HEK293 (cell line): ENCODE results near the gene NOC4L.

Experiments used
- BCL11A ChIP-seq: fragments of 450-650 bp; formaldehyde crosslinking; IDR thresholded peaks from 2 replicates; pipeline ENCODE4 v1.5.1; 2016; ENCODE audit warnings: low read depth, missing biosample characterization, missing genetic modification characterization
- FEZF1 ChIP-seq: fragments of 450-650 bp; formaldehyde crosslinking; IDR thresholded peaks from 2 replicates; pipeline ENCODE4 v1.5.1; 2016; ENCODE audit warnings: missing biosample characterization, missing genetic modification characterization
- KLF1 ChIP-seq: fragments of 450-650 bp; formaldehyde crosslinking; IDR thresholded peaks from 2 replicates; pipeline ENCODE4 v1.5.1; 2016; ENCODE audit warnings: missing biosample characterization, missing genetic modification characterization
- KLF9 ChIP-seq: fragments of 450-650 bp; formaldehyde crosslinking; IDR thresholded peaks from 2 replicates; pipeline ENCODE4 v1.5.1; 2016; ENCODE audit warnings: missing biosample characterization, missing genetic modification characterization, low read depth
- MZF1 ChIP-seq: fragments of 450-650 bp; formaldehyde crosslinking; IDR thresholded peaks from 2 replicates; pipeline ENCODE4 v1.5.1; 2017; ENCODE audit warnings: missing biosample characterization, missing genetic modification characterization, borderline replicate concordance
- PRDM10 ChIP-seq: fragments of 450-650 bp; formaldehyde crosslinking; IDR thresholded peaks from 2 replicates; pipeline ENCODE4 v1.5.1; 2016; ENCODE audit warnings: missing biosample characterization, missing genetic modification characterization
- SCRT1 ChIP-seq: fragments of 450-650 bp; formaldehyde crosslinking; IDR thresholded peaks from 2 replicates; pipeline ENCODE4 v1.5.1; 2016; ENCODE audit warnings: missing biosample characterization, missing genetic modification characterization, borderline replicate concordance
- ZBTB20 ChIP-seq: fragments of 450-650 bp; formaldehyde crosslinking; IDR thresholded peaks from 2 replicates; pipeline ENCODE4 v1.5.1; 2016; ENCODE audit warnings: missing biosample characterization, missing genetic modification characterization
- ZBTB44 ChIP-seq: fragments of 450-650 bp; IDR thresholded peaks from 2 replicates; pipeline ENCODE4 v1.5.1; 2018; ENCODE audit warnings: missing biosample characterization, mild to moderate bottlenecking, missing genetic modification characterization
- ZBTB6 ChIP-seq: fragments of 450-650 bp; formaldehyde crosslinking; IDR thresholded peaks from 2 replicates; pipeline ENCODE4 v1.5.1; 2017; ENCODE audit warnings: missing biosample characterization, missing genetic modification characterization
- ZBTB7A ChIP-seq: fragments of 450-650 bp; formaldehyde crosslinking; IDR thresholded peaks from 2 replicates; pipeline ENCODE4 v1.5.1; 2016; ENCODE audit warnings: low read depth, missing biosample characterization, missing genetic modification characterization
- ZFP3 ChIP-seq: fragments of 450-650 bp; formaldehyde crosslinking; IDR thresholded peaks from 2 replicates; pipeline ENCODE4 v1.5.1; 2016; ENCODE audit warnings: low read depth, missing biosample characterization, missing genetic modification characterization
- ZNF174 ChIP-seq: fragments of 450-650 bp; formaldehyde crosslinking; IDR thresholded peaks from 2 replicates; pipeline ENCODE4 v1.5.0; 2017; ENCODE audit warnings: missing biosample characterization, mild to moderate bottlenecking, missing genetic modification characterization
- ZNF24 ChIP-seq: fragments of 450-650 bp; formaldehyde crosslinking; IDR thresholded peaks from 2 replicates; pipeline ENCODE4 v1.5.1; 2016; ENCODE audit warnings: missing biosample characterization, missing genetic modification characterization
- ZNF292 ChIP-seq: fragments of 450-650 bp; formaldehyde crosslinking; IDR thresholded peaks from 2 replicates; pipeline ENCODE4 v1.5.1; 2016; ENCODE audit warnings: low read depth, missing biosample characterization, missing genetic modification characterization, borderline replicate concordance
- ZNF311 ChIP-seq: fragments of 450-650 bp; formaldehyde crosslinking; IDR thresholded peaks from 2 replicates; pipeline ENCODE4 v1.5.1; 2017; ENCODE audit warnings: missing biosample characterization, missing genetic modification characterization, borderline replicate concordance
- ZNF350 ChIP-seq: fragments of 450-650 bp; formaldehyde crosslinking; IDR thresholded peaks from 2 replicates; pipeline ENCODE4 v1.5.0; 2017; ENCODE audit warnings: missing biosample characterization, mild to moderate bottlenecking, missing genetic modification characterization
- ZNF362 ChIP-seq: fragments of 450-650 bp; formaldehyde crosslinking; IDR thresholded peaks from 2 replicates; pipeline ENCODE4 v1.5.1; 2016; ENCODE audit warnings: missing biosample characterization, missing genetic modification characterization
- ZNF394 ChIP-seq: fragments of 450-650 bp; formaldehyde crosslinking; IDR thresholded peaks from 2 replicates; pipeline ENCODE4 v1.5.1; 2016; ENCODE audit warnings: missing biosample characterization, missing genetic modification characterization, mild to moderate bottlenecking, moderate library complexity, borderline replicate concordance
- ZNF488 ChIP-seq: fragments of 450-650 bp; formaldehyde crosslinking; IDR thresholded peaks from 2 replicates; pipeline ENCODE4 v1.5.1; 2016; ENCODE audit warnings: missing biosample characterization, missing genetic modification characterization
- ZNF580 ChIP-seq: fragments of 450-650 bp; formaldehyde crosslinking; IDR thresholded peaks from 2 replicates; pipeline ENCODE4 v1.5.1; 2016; ENCODE audit warnings: missing biosample characterization, missing genetic modification characterization
- ZNF623 ChIP-seq: fragments of 450-650 bp; formaldehyde crosslinking; IDR thresholded peaks from 2 replicates; pipeline ENCODE4 v1.5.1; 2016; ENCODE audit warnings: missing biosample characterization, missing genetic modification characterization
- ZNF639 ChIP-seq: fragments of 450-650 bp; formaldehyde crosslinking; IDR thresholded peaks from 2 replicates; pipeline ENCODE4 v1.5.1; 2016; ENCODE audit warnings: missing biosample characterization, missing genetic modification characterization
- ZSCAN23 ChIP-seq: fragments of 450-650 bp; formaldehyde crosslinking; IDR thresholded peaks from 2 replicates; pipeline ENCODE4 v1.5.1; 2016; ENCODE audit warnings: missing biosample characterization, missing genetic modification characterization
- ZSCAN5A ChIP-seq: fragments of 450-650 bp; formaldehyde crosslinking; IDR thresholded peaks from 2 replicates; pipeline ENCODE4 v1.5.1; 2016; ENCODE audit warnings: missing biosample characterization, missing genetic modification characterization

NOC4L gene

GRCh38 chr12:132155771-132156572, 11.7 kb downstream of the NOC4L start (continued):
- TF ChIP-seq ZSCAN5A (tag by site-specific recombination) (0 out of 2 replicates have a peak, but pooled peaks have one; percentile 44), ZBTB44 (tag by site-specific recombination) (no peak), KLF1 (tag by site-specific recombination) (peak; percentile 21; the same call in 1 of the 2 replicates), ZFP3 (tag by site-specific recombination) (no peak), ZNF362 (tag by site-specific recombination) (no peak), PRDM10 (no peak), ZSCAN23 (tag by site-specific recombination) (no peak), ZNF292 (tag by site-specific recombination) (no peak), ZNF580 (tag by site-specific recombination) (no peak), ZNF311 (tag by site-specific recombination) (0 out of 2 replicates have a peak, but pooled peaks have one; percentile 83), ZNF639 (tag by site-specific recombination) (no peak), ZNF488 (tag by site-specific recombination) (no peak; the same call in 1 of the 2 replicates), ZNF394 (tag by site-specific recombination) (no peak), MZF1 (no peak), ZBTB6 (tag by site-specific recombination) (no peak), ZBTB20 (tag by site-specific recombination) (no peak), KLF9 (no peak), ZBTB7A (tag by site-specific recombination) (no peak; the same call in 1 of the 2 replicates), FEZF1 (tag by site-specific recombination) (no peak), SCRT1 (tag by site-specific recombination) (no peak; the same call in 1 of the 2 replicates), ZNF24 (tag by site-specific recombination) (no peak), ZNF174 (no peak), ZNF623 (no peak), BCL11A (tag by site-specific recombination) (no peak), ZNF350 (tag by site-specific recombination) (no peak)
